Naive thymus-derived CD8-positive, alpha-beta T cell (primary cell): ENCODE data around the gene CDKN1C. TPM values are rescaled to one million over a fixed set of nuclear protein-coding genes. Genes with fewer than 3 reads are reported as not detected.

Experiments
- ATAC-seq, 2 donors: fragments of 150-1000 bp; cut with Tn5 transposase in 1 of 2; sonication (Bioruptor Pico), chemical (Tn5 transposase) in 1 of 2; 1 replicate in 1 of 2; 2 replicates in 1 of 2; pipeline ENCODE4 v1.10.0; 2021; ENCODE audit warnings: mild to moderate bottlenecking in 2 of 2, moderate library complexity in 2 of 2
- POLR2A ChIA-PET: fragments of 350-600 bp; sonication (Branson Sonifier 250); formaldehyde crosslinking; loops from one replicate; lab custom pipeline; 2021; ENCODE audit warnings: antibody characterized with exemption; lab: Charles Lee
- DNase-seq, 10 donors: peaks; one replicate each; pipeline versions ENCODE4 v3.0.0 to v3.0.0-alpha.2; 2020 to 2022
- H3K27ac Mint-ChIP-seq, 10 donors: one replicate each; pipeline ENCODE4 v1.8.0; 2020 to 2022; ENCODE audit warnings: mild to moderate bottlenecking in 10 of 10, mixed read lengths in 10 of 10, moderate library complexity in 4 of 10, inconsistent platforms in 1 of 10
- H3K27me3 Mint-ChIP-seq, 5 donors: one replicate each; pipeline ENCODE4 v1.8.0; 2021 to 2022; ENCODE audit warnings: mixed read lengths in 5 of 5
- H3K36me3 Mint-ChIP-seq, 3 donors: one replicate each; pipeline ENCODE4 v1.8.0; 2020 to 2022; ENCODE audit warnings: mixed read lengths in 3 of 3, mild to moderate bottlenecking in 2 of 3, inconsistent platforms in 1 of 3
- H3K4me1 Mint-ChIP-seq, 4 donors: one replicate each; pipeline ENCODE4 v1.8.0; 2021 to 2022; ENCODE audit warnings: mixed read lengths in 4 of 4
- H3K4me3 Mint-ChIP-seq, 10 donors: one replicate each; pipeline ENCODE4 v1.8.0; 2020 to 2022; ENCODE audit warnings: mild to moderate bottlenecking in 10 of 10, mixed read lengths in 10 of 10, moderate library complexity in 6 of 10, inconsistent platforms in 1 of 10
- H3K9me3 Mint-ChIP-seq, 9 donors: one replicate each; pipeline ENCODE4 v1.8.0; 2020 to 2022; ENCODE audit warnings: mixed read lengths in 9 of 9, mild to moderate bottlenecking in 3 of 9, inconsistent platforms in 1 of 9, moderate library complexity in 1 of 9
- polyA plus RNA-seq, 3 donors: library from polyadenylated mRNA; unstranded; fragments of 300-500 nt; fragmentation: Illumina TruSeq; gene quantifications; one replicate each; pipeline ENCODE4 v1.2.3, GENCODE V29; 2021
- total RNA-seq, 8 experiments: library from RNA in 2 of 8; stranded (reverse) in 2 of 8; gene quantifications; one replicate each; pipeline ENCODE4 v1.2.3 and lab custom pipeline; 2021 to 2026

The CDKN1C gene
- total and polyA plus RNA-seq, 5 experiments from 2014 or later = 0.27 to 4.4 (median 2.0) TPM; not detected in 1

DNA sequence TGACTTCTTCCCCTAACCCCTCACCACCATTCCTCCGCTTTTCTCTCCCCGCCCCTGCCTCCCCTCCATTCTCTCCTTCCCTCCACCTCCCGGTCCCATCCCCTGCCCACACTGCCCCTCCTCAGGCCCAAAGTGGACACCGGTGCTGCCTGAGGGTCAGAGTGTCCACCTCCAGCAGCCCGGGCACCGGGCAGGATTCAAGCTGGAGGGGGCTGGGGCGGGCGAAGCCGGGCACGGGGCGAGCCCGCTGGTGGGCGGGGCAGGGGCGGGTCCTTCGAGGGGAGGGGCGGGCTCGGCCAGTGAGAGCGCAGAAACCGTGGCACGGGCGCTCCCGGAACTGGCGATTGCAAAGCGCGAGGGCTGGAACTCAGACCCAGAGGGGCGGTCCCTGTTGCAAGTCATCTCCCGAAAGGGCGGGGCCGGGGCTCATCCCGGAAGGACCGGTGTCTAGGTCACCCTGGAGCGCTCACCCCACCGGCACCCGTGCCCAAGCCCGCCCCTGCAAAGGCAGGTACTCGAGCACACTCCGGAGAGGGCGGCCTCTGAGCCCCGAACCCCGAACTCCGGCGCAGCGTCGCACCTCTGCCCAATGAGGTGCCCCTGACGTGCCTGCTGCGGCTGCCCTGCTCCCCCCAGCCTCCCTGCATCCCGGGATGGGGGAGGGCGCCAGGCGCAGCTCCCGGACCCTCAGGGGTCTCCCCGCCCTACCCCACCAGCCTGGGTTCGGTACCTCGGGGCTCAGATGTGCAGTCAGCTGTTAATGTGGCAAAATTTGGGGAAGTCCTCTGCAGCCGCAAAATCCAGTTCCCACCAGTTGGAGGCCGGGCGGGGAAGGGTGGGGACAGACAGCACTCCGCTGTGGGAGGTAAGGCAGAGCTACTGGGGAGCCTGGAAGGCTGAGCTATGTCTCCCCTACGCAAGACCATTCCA, 16.5 kb upstream of the CDKN1C start:
- Mint-ChIP-seq H3K9me3 (no peaks in the 10 kb centered on the region), H3K36me3 (peaks cover 5 to 18% (median 11%) of the 10 kb centered on the region in 3 donors), H3K27ac (peak overlapping the region; percentile 13 to 91 (median 70)), H3K4me3 (peak overlapping the region; percentile 44 to 87 (median 73)), H3K4me1 (peaks cover 35 to 61% (median 49%) of the 10 kb centered on the region in 4 donors), H3K27me3 (no peaks in the 10 kb centered on the region)
- POLR2A ChIA-PET = interaction anchor here (0.7 to 3.3 kb wide), 9 partner anchors 10 to 452 kb away, joined by 3 to 27 read pairs (median 4); partner anchors contain the start of genes CDKN1C and PHLDA2
- ATAC-seq (peak; percentile 80 to 90), DNase-seq (peak; percentile 72 to 92 (median 78))

DNA sequence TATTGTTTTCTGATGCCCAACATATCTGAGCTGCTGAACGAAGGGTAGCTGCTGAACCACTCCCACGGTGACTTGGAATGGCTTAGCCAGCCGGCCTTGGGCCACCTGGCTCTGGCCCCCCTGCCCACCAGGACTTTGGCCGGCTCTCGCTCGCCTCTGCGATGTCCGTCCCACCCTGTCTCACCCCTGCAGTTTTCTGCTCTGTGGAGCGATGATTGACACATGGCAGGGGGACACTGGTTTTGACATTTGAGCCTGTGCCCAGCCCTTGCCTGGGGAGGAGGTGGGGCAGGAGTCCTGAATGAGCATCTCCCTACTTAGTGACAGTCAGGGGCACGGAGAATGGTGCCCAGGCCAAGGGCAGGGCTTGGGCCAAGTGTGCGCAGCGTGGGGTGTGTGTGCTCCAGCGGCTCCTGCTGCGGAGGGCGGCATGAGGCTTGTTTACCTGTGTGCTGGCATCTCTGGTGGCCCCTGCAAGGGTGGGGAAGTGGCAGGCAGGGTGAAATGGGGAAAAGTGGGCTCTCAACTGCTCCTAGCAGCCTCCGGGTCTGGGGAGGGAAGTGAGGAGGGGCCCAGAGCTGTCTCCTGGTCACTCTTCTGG, 15.7 kb upstream of the CDKN1C start:
- peaks cover 35 to 61% (median 50%) of the 10 kb centered on the region in 4 donors for H3K4me1 Mint-ChIP-seq
- H3K36me3 Mint-ChIP-seq = peaks cover 5 to 16% (median 11%) of the 10 kb centered on the region in 3 donors
- ATAC-seq = peak in 1 of 2 donors; percentile 5
- H3K27ac Mint-ChIP-seq = peak overlapping the region in 9 of 10 donors; percentile 5 to 91 (median 74)
- no peak for DNase-seq
- H3K9me3 Mint-ChIP-seq = no peaks in the 10 kb centered on the region
- peak overlapping the region; percentile 60 to 80 (median 71) for H3K4me3 Mint-ChIP-seq
- POLR2A ChIA-PET = interaction anchor here (0.6 to 3.3 kb wide), 5 partner anchors 9 to 938 kb away, joined by 3 to 27 read pairs (median 3); no protein-coding TSS in a partner anchor
- H3K27me3 Mint-ChIP-seq = no peaks in the 10 kb centered on the region

DNA sequence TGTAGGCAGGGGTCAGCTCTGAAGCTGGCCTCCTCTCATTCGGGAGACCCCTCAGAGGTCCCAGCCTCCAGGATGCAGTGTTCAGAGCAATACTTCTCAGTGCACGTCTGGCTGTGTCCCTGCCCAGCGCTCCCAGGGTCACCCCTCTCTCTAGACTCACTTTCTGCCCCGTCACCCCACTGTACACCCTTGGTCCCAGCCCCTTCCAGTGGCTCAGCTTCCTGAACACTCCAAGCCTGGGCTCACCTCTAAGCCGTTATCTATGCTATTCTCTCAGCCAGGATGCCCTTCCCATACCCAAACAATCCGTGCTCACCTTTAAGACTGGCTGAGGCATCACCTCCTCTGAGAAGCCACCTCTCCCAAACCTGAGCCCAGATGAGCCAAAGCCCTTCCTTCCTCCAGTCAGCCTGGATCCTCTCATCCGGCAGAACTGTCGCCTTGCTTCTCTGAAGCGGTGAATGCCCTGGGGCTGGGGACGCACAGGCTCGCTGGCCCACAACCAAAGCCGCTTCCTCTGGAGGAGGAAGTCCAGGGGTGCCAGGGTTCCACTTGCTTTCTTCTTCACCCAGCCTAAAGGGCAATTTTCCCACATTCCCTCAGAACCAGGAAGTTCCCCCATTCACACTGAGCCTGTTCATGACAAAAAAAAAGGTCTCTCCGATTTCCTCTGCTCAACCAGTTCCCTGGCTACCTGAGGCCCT, 13.7 kb upstream of the CDKN1C start:
- POLR2A ChIA-PET = interaction anchor here (0.7 to 1.8 kb wide), 4 partner anchors 11 to 116 kb away, joined by 3 to 6 read pairs (median 3); no protein-coding TSS in a partner anchor
- no peak for DNase-seq
- Mint-ChIP-seq H3K4me1 (peaks cover 26 to 52% (median 49%) of the 10 kb centered on the region in 4 donors), H3K27me3 (no peaks in the 10 kb centered on the region), H3K9me3 (no peaks in the 10 kb centered on the region), H3K4me3 (peak overlapping the region in 8 of 10 donors; percentile 36 to 92 (median 81)), H3K36me3 (no peaks in the 10 kb centered on the region), H3K27ac (peak overlapping the region; percentile 70 to 97 (median 92))
- ATAC-seq = no peak

DNA sequence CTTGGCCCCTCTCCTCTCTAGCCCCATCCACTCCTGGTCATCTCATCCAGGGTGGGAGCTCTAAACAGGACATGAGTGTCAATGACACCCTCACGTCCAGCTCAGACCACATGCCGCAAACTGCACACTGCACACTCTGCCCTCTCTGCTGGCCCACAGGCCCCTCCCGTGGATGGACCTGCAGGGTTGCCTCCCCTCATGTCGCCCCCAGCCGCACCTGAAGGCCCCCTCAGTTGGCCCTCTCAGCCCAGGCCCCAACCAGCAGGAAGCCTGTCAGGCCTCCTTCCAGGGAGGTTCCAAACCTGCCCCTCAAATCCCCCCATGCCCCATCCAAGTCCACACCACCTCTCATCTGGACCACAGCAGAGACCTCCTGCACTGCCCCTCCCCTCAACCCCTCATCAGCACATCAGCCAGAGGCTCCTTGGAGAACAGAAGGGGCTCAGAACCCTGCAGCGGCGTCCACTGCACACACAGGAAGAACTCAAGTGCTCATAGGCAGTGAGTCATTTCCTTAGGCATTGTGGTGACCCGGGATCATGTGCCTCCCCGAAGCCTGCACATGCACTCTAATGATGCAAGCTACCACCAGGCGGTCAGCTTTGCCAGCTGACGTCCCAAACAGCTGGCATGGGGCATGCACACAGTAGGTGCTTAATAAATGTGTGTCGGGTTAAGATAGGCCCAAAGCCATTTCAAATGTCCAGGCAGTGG, 12.9 kb upstream of the CDKN1C start:
- peak in 5 of 10 donors; percentile 15 to 72 (median 42) for DNase-seq
- Mint-ChIP-seq H3K36me3 (no peaks in the 10 kb centered on the region), H3K9me3 (no peaks in the 10 kb centered on the region), H3K27me3 (no peaks in the 10 kb centered on the region), H3K27ac (peak overlapping the region; percentile 88 to 97 (median 94)), H3K4me3 (peak overlapping the region; percentile 28 to 92 (median 81)), H3K4me1 (peaks cover 22 to 49% (median 47%) of the 10 kb centered on the region in 4 donors)
- POLR2A ChIA-PET = interaction anchor here (0.7 to 1.8 kb wide), 5 partner anchors 11 to 116 kb away, joined by 3 to 6 read pairs (median 3); no protein-coding TSS in a partner anchor
- peak; percentile 51 to 63 for ATAC-seq

DNA sequence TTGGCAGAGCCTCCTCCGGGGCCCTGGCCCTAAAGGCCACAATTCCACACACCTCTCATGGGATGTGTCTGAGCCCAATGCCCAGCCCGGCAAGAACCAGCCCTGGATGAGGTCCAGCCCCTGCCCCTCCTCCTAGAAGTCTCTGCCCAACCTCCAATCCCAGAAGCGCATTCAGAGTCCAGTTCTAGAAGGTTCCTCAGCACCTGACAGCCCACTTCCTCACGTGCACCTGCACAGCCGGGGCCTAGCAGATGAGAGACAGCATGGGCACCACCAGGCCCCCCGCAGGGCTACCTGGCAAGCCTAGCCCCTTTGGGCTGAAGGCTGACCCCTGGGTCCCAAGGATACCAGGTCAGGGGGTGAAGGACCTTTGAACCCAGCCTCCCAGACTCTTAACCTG, 11.5 kb upstream of the CDKN1C start:
- no peaks in the 10 kb centered on the region for H3K9me3 Mint-ChIP-seq
- H3K4me3 Mint-ChIP-seq = no peak overlapping the region
- peaks cover 26 to 53% (median 51%) of the 10 kb centered on the region in 4 donors for H3K4me1 Mint-ChIP-seq
- H3K27ac Mint-ChIP-seq = peak overlapping the region in 2 of 10 donors; percentile 53 to 57
- POLR2A ChIA-PET = no interaction called here
- ATAC-seq (no peak), DNase-seq (no peak)
- no peaks in the 10 kb centered on the region for H3K27me3 Mint-ChIP-seq
- no peaks in the 10 kb centered on the region for H3K36me3 Mint-ChIP-seq

DNA sequence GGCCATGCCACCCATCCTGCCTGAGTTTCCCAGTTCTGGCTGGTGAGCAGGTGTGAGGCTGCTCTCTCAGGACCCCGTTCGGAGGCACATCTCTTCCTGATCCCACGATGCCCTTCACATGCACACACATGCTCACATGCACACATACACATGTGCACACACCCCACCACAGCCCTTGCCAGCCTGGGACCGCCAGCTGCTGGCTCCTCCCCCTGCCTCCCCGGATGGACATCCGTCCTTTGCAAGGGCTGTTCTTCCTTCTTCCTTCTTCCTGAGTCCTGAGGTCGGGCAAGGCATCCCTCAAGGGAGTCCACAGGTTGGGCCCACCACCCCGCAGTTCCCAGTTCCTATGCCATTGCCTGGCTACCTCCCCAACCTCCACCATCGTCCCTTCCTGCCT, 10.5 kb upstream of the CDKN1C start:
- POLR2A ChIA-PET = no interaction called here
- Mint-ChIP-seq H3K27me3 (no peaks in the 10 kb centered on the region), H3K4me3 (no peak overlapping the region), H3K36me3 (no peaks in the 10 kb centered on the region), H3K4me1 (peaks cover 32 to 57% (median 55%) of the 10 kb centered on the region in 4 donors), H3K9me3 (no peaks in the 10 kb centered on the region), H3K27ac (peak overlapping the region in 7 of 10 donors; percentile 15 to 75 (median 60))
- DNase-seq = no peak
- no peak for ATAC-seq

DNA sequence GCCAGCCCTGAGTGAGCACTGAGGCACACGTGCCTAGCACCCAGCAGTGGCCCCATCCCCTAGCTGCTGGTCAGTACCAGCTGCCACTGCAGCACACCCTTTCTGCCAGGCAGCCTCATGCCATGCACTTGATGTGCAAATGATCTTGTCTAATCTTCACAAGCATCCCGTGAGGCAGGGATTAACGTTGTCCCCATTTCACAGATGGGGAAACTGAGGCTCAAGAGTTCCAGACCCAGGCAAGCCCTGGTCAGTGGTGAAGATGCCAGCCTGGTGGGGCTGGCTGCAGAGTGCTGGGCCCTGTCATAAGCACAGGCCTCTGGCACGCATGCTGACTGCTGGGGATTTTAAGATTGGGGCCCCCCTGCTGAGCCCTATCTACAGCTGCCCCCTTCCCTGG, 8.4 kb upstream of the CDKN1C start:
- H3K27ac Mint-ChIP-seq = peak overlapping the region in 9 of 10 donors; percentile 37 to 88 (median 80)
- no peaks in the 10 kb centered on the region for H3K9me3 Mint-ChIP-seq
- POLR2A ChIA-PET = interaction anchor here (2.3 kb wide), 1 partner anchor 36 kb away, joined by 14 read pairs; the partner anchor contains the start of gene PHLDA2
- H3K4me1 Mint-ChIP-seq = peaks cover 23 to 41% (median 39%) of the 10 kb centered on the region in 4 donors
- ATAC-seq = no peak
- no peaks in the 10 kb centered on the region for H3K36me3 Mint-ChIP-seq
- peak overlapping the region in 4 of 10 donors; percentile 22 to 45 (median 29) for H3K4me3 Mint-ChIP-seq
- H3K27me3 Mint-ChIP-seq = no peaks in the 10 kb centered on the region
- DNase-seq = no peak

DNA sequence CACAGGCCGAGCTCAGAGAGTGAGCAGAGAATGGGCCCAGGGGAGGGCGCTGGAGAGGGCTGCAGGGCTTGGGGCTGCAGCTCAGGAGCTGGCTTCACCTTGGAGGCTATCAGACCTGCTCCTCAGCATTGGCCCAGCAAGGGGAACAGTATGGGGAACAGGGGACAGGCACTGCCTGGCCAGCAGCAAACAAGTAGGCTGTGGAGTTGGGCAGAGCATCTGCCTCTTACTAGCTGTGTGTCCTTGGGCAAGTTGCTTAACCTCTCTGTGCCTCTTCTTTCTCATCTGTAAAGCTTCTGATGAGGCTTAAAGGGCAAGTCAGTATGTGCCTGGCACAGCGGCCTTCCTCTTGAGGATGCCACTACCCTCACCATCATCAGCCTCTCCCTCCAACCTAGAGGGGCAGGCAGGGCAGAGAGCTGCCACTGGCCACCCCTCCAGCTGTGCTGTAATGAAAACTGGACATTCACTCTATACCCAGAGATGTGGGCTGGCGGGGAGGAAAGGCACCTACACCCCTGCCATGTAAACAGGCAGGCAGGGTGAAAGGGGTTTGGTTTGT, 7.5 kb upstream of the CDKN1C start:
- H3K9me3 Mint-ChIP-seq = no peaks in the 10 kb centered on the region
- POLR2A ChIA-PET = interaction anchor here (0.6 to 3.4 kb wide), 9 partner anchors 9 to 448 kb away, joined by 3 to 31 read pairs (median 4); partner anchors contain the start of genes KCNQ1 and PHLDA2
- H3K36me3 Mint-ChIP-seq = no peaks in the 10 kb centered on the region
- DNase-seq = peak in 3 of 10 donors; percentile 46
- ATAC-seq = peak; percentile 49 to 53
- H3K4me1 Mint-ChIP-seq = peaks cover 17 to 35% (median 33%) of the 10 kb centered on the region in 4 donors
- H3K27me3 Mint-ChIP-seq = no peaks in the 10 kb centered on the region
- peak overlapping the region; percentile 62 to 87 (median 74) for H3K4me3 Mint-ChIP-seq
- H3K27ac Mint-ChIP-seq = peak overlapping the region in 9 of 10 donors; percentile 65 to 91 (median 87)

DNA sequence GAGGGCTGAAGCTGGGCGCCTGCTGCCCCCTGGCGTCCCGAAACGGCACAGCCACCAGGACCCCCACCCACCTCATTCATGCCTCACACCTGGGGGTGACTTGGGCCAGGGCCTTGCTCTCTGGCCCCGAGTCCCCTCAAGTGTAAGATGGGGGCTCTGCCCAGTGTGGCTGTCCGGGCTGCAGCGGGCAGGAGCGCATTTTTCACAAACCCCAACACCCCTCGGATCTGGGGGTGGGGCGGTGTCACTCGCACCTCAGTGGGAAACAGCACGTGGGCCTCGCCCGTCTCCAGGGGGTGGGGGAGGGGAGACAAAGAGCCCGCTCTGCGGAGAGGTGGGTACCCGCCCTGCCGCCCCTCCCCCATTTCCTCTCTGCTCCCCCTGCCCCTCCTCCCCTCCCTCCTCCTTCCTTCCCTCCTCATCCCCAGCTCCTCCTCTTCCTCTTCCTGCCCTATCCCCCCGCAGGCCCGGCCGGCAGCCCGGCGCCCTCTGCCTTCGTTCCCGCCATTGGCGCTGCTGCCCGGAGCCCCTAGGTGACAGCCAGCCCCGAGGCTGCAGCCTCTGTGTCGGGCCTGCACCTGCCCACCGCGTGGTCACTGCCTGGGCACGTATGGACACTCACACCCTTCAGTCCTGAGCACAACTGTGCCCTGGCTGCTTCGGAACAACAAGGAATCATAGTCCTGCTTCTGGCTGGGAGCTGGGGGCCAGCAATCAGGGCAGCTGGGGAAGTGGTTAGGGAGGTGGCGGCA, 6.8 kb upstream of the CDKN1C start:
- ATAC-seq (peak; percentile 58 to 59), DNase-seq (peak; percentile 34 to 85 (median 62))
- POLR2A ChIA-PET = interaction anchor here (0.6 to 3.4 kb wide), 11 partner anchors 10 to 447 kb away, joined by 3 to 31 read pairs (median 4); partner anchors contain the start of genes KCNQ1 and PHLDA2
- H3K36me3 Mint-ChIP-seq = no peaks in the 10 kb centered on the region
- H3K4me1 Mint-ChIP-seq = peaks cover 15 to 33% (median 30%) of the 10 kb centered on the region in 4 donors
- no peaks in the 10 kb centered on the region for H3K27me3 Mint-ChIP-seq
- peak overlapping the region; percentile 62 to 87 (median 74) for H3K4me3 Mint-ChIP-seq
- H3K27ac Mint-ChIP-seq = peak overlapping the region in 9 of 10 donors; percentile 70 to 91 (median 87)
- H3K9me3 Mint-ChIP-seq = no peaks in the 10 kb centered on the region
